Neural cell (in vitro differentiated cells): ENCODE results near the gene NPLOC4. TPM values are rescaled to one million over a fixed set of nuclear protein-coding genes. Genes with fewer than 3 reads are reported as not detected.

Source experiments
- H2AFZ ChIP-seq: fragments of 200-600, 300-800 bp; sonication (generic), shearing (Covaris generic); 2 replicates; pipeline ENCODE4 v1.6.0; 2014; ENCODE audit warnings: low read depth, mild to moderate bottlenecking, antibody characterized with exemption, low read length, moderate library complexity
- H3F3A ChIP-seq: fragments of 200-600 bp; shearing (Covaris generic); 2 replicates; pipeline ENCODE4 v1.6.1; 2016; ENCODE audit warnings: mild to moderate bottlenecking, moderate library complexity, mixed read lengths, antibody characterized with exemption, low read length; ENCODE audit not compliant: insufficient read depth, poor library complexity, severe bottlenecking
- H3K27ac ChIP-seq: fragments of 200-600, 300-800 bp; sonication (generic), shearing (Covaris generic); 2 replicates; pipeline ENCODE4 v1.5.1; 2014; ENCODE audit warnings: mild to moderate bottlenecking, low read length, moderate library complexity
- H3K27me3 ChIP-seq: fragments of 300-800, 200-600 bp; sonication (generic), shearing (Covaris generic); 2 replicates; pipeline ENCODE4 v1.6.0; 2014; ENCODE audit warnings: mild to moderate bottlenecking, low read depth, low read length, moderate library complexity; ENCODE audit not compliant: insufficient read depth
- H3K36me3 ChIP-seq: fragments of 300-800, 200-600 bp; sonication (generic), shearing (Covaris generic); 2 replicates; pipeline ENCODE4 v1.5.1; 2014; ENCODE audit warnings: mild to moderate bottlenecking, antibody characterized with exemption, low read length, moderate library complexity; ENCODE audit not compliant: insufficient read depth
- H3K4me2 ChIP-seq: fragments of 300-800, 200-600 bp; sonication (generic), shearing (Covaris generic); 2 replicates; pipeline ENCODE4 v1.6.0; 2014; ENCODE audit warnings: mild to moderate bottlenecking, low read length
- H3K4me3 ChIP-seq: fragments of 300-800, 200-600 bp; sonication (generic), shearing (Covaris generic); 2 replicates; pipeline ENCODE4 v1.5.1; 2014; ENCODE audit warnings: mild to moderate bottlenecking, low read length, moderate library complexity
- H3K79me2 ChIP-seq: fragments of 200-600 bp; shearing (Covaris generic); replicated peaks from 2 replicates; pipeline ENCODE4 v1.6.0; 2014; ENCODE audit warnings: mild to moderate bottlenecking, low read length, moderate library complexity; ENCODE audit not compliant: insufficient read depth
- H3K9ac ChIP-seq: fragments of 300-800, 200-600 bp; sonication (generic), shearing (Covaris generic); 2 replicates; pipeline ENCODE4 v1.6.1; 2016; ENCODE audit warnings: mild to moderate bottlenecking, low read length, mixed read lengths
- H3K9me2 ChIP-seq: fragments of 200-600 bp; shearing (Covaris generic); 2 replicates; pipeline ENCODE4 v1.6.1; 2016; ENCODE audit warnings: mild to moderate bottlenecking, low read length, mixed read lengths; ENCODE audit not compliant: insufficient read depth
- H3K9me3 ChIP-seq: fragments of 200-600, 300-800 bp; sonication (generic), shearing (Covaris generic); 2 replicates; pipeline ENCODE4 v1.6.1; 2016; ENCODE audit warnings: mild to moderate bottlenecking, mixed run types, low read length, moderate library complexity, mixed read lengths
- H4K20me1 ChIP-seq: fragments of 200-600 bp; shearing (Covaris generic); 2 replicates; pipeline ENCODE4 v1.6.1; 2016; ENCODE audit warnings: mild to moderate bottlenecking, mixed run types; ENCODE audit not compliant: insufficient read depth
- CTCF ChIP-seq: fragments of 450-650 bp; IDR thresholded peaks from 2 replicates; pipeline ENCODE4 v1.5.1; 2014; ENCODE audit warnings: antibody characterized with exemption, mild to moderate bottlenecking, moderate library complexity; ENCODE audit not compliant: poor library complexity, severe bottlenecking
- EP300 ChIP-seq: fragments of 450-650 bp; conservative IDR thresholded peaks from 2 replicates; pipeline ENCODE4 v1.6.1; 2014; ENCODE audit warnings: antibody characterized with exemption, mild to moderate bottlenecking, moderate library complexity; ENCODE audit not compliant: poor library complexity, severe bottlenecking
- EZH2 ChIP-seq: fragments of 200-600, 300-800 bp; shearing (Covaris generic), sonication (generic); IDR thresholded peaks from 2 replicates; pipeline ENCODE4 v1.6.1; 2014; ENCODE audit warnings: antibody characterized with exemption, low read length, borderline replicate concordance, mild to moderate bottlenecking; ENCODE audit not compliant: insufficient read depth, poor library complexity, severe bottlenecking
- MXI1 ChIP-seq: fragments of 450-650 bp; conservative IDR thresholded peaks from 2 replicates; pipeline ENCODE4 v1.6.1; 2014; ENCODE audit warnings: antibody characterized with exemption, mild to moderate bottlenecking; ENCODE audit not compliant: poor library complexity, severe bottlenecking
- POLR2AphosphoS5 ChIP-seq: IDR thresholded peaks from 2 replicates; pipeline ENCODE4 v1.6.1; 2012
- RAD21 ChIP-seq: fragments of 450-650 bp; conservative IDR thresholded peaks from 2 replicates; pipeline ENCODE4 v1.6.1; 2014; ENCODE audit warnings: antibody characterized with exemption, mild to moderate bottlenecking, moderate library complexity
- REST ChIP-seq: IDR thresholded peaks from 2 replicates; pipeline ENCODE4 v1.6.1; 2012; ENCODE audit warnings: borderline replicate concordance
- SMC3 ChIP-seq: fragments of 450-650 bp; conservative IDR thresholded peaks from 2 replicates; pipeline ENCODE4 v1.6.1; 2014; ENCODE audit warnings: antibody characterized with exemption, mild to moderate bottlenecking, moderate library complexity; ENCODE audit not compliant: poor library complexity
- TAF1 ChIP-seq: IDR thresholded peaks from 2 replicates; pipeline ENCODE4 v1.6.1; 2012; ENCODE audit warnings: low read depth
- polyA plus RNA-seq: library from polyadenylated mRNA; depleted of rRNA; stranded (reverse); fragments of >200 nt; gene quantifications from 2 replicates; pipeline ENCODE4 v1.2.3, GENCODE V29; 2014

The NPLOC4 gene
- polyA plus RNA-seq, 1 donor from 2014 or later: 32.3 TPM

- Histone ChIP-seq H3K9ac (peak overlapping the region; percentile 91), H3K9me3 (no peaks in the 10 kb centered on the region), H3K27ac (peak overlapping the region; percentile 82), H3K9me2 (no peaks in the 10 kb centered on the region), H3K79me2 (peaks cover 10% of the 10 kb centered on the region), H3K4me2 (peak overlapping the region; percentile 92), H3K27me3 (no peaks in the 10 kb centered on the region), H2AFZ (peak overlapping the region; percentile 59), H4K20me1 (no peaks in the 10 kb centered on the region), H3K36me3 (no peaks in the 10 kb centered on the region), H3K4me3 (peak overlapping the region; percentile 99), H3F3A (no peaks in the 10 kb centered on the region)
- TF ChIP-seq EP300 (no peak), EZH2 (no peak), REST (no peak), POLR2AphosphoS5 (no peak), SMC3 (no peak), RAD21 (no peak), MXI1 (no peak), CTCF (no peak), TAF1 (no peak)
Measured at GRCh38 chr17:81666092-81666341, 29.1 kb upstream of the NPLOC4 start.

GRCh38 chr17:81665205-81666091 is 28.5 kb upstream of the NPLOC4 start:
- Histone ChIP-seq H2AFZ (peak overlapping the region; percentile 59), H3K27ac (peak overlapping the region; percentile 82), H3K27me3 (no peaks in the 10 kb centered on the region), H3K4me2 (peak overlapping the region; percentile 92), H3K79me2 (peaks cover 10% of the 10 kb centered on the region), H3K9ac (peak overlapping the region; percentile 91), H4K20me1 (no peaks in the 10 kb centered on the region), H3K9me2 (no peaks in the 10 kb centered on the region), H3F3A (no peaks in the 10 kb centered on the region), H3K9me3 (no peaks in the 10 kb centered on the region), H3K4me3 (peak overlapping the region; percentile 99), H3K36me3 (no peaks in the 10 kb centered on the region)
- TF ChIP-seq TAF1: no peak
- TF ChIP-seq RAD21: no peak
- TF ChIP-seq SMC3: no peak
- TF ChIP-seq POLR2AphosphoS5: no peak
- TF ChIP-seq EZH2: no peak
- TF ChIP-seq CTCF: no peak
- no peak for TF ChIP-seq EP300
- no peak for TF ChIP-seq REST
- TF ChIP-seq MXI1: no peak
